Coronary artery (tissue), 2 donors: Measurements from ENCODE around the gene TRIB2.

Experiments used
- DNase-seq: peaks from one replicate; pipeline ENCODE4 v3.0.0-alpha.2; 2017; ENCODE audit warnings: low spot score
- H3K27ac ChIP-seq, 2 donors: fragments of 200-600 bp; sonication (generic); one replicate each; pipeline ENCODE4 v1.5.1; 2016 to 2019
- H3K4me3 ChIP-seq: fragments of 200-600 bp; sonication (generic); 2 replicates; pipeline ENCODE4 v1.5.1; 2016; ENCODE audit warnings: mild to moderate bottlenecking, moderate library complexity
- CTCF ChIP-seq: fragments of 200-600 bp; sonication (generic); IDR thresholded peaks from one replicate; pipeline ENCODE4 v1.5.1; 2019; ENCODE audit warnings: antibody characterized with exemption

TRIB2 gene

GRCh38 chr2:12739721-12740254 lies 23.1 kb downstream of the TRIB2 start:
- Histone ChIP-seq H3K27ac (no peak overlapping the region), H3K4me3 (no peak overlapping the region)
- DNase-seq = no peak
- no peak for TF ChIP-seq CTCF

- Histone ChIP-seq H3K27ac (no peak overlapping the region), H3K4me3 (no peak overlapping the region)
Measured at GRCh38 chr2:12741380-12741779, 24.6 kb downstream of the TRIB2 start.

GRCh38 chr2:12742891-12743290 lies 26.2 kb downstream of the TRIB2 start:
- no peak overlapping the region for H3K4me3 ChIP-seq
- no peak for TF ChIP-seq CTCF
- H3K27ac ChIP-seq = no peak overlapping the region
- DNase-seq = no peak

More at GRCh38 chr2:12741380-12741779, 24.6 kb downstream of the TRIB2 start:
- no peak for TF ChIP-seq CTCF
- DNase-seq = no peak

- H3K27ac ChIP-seq = no peak overlapping the region
- no peak for TF ChIP-seq CTCF
- no peak overlapping the region for H3K4me3 ChIP-seq
- DNase-seq = no peak
Measured at GRCh38 chr2:12750166-12750905, 33.6 kb downstream of the TRIB2 start.

- DNase-seq = no peak
- no peak overlapping the region for H3K4me3 ChIP-seq
- no peak overlapping the region for H3K27ac ChIP-seq
- no peak for TF ChIP-seq CTCF
Measured at GRCh38 chr2:12754643-12755042, 37.9 kb downstream of the TRIB2 start.

- Histone ChIP-seq H3K4me3 (no peak overlapping the region), H3K27ac (no peak overlapping the region)
- no peak for TF ChIP-seq CTCF
- no peak for DNase-seq
Measured at GRCh38 chr2:12755384-12755783, 38.6 kb downstream of the TRIB2 start.

GRCh38 chr2:12759248-12759647 lies 42.5 kb downstream of the TRIB2 start:
- no peak for TF ChIP-seq CTCF
- Histone ChIP-seq H3K4me3 (no peak overlapping the region), H3K27ac (no peak overlapping the region)
- no peak for DNase-seq
